ENCODE data around the gene CDCA5. TPM values are rescaled to one million over a fixed set of nuclear protein-coding genes. Genes with fewer than 3 reads are reported as not detected.

CDCA5 gene
- total RNA-seq, 4 donors from 2014 or later, result 0.66 to 1.9 TPM; not detected in 2

- no peak for TF ChIP-seq CTCF (IDR thresholded peaks at IDR 0.05; ENCODE audit: low read depth)
Observed at GRCh38 chr11:65095974-65096806, 12.3 kb upstream of the CDCA5 start, which contains the start of gene VPS51. VPS51 (plus strand) TSS chr11:65096214; CDS start chr11:65096251, 37 bp downstream.

- TF ChIP-seq CTCF (IDR thresholded peaks at IDR 0.05; ENCODE audit: low read depth), result no peak
Observed at GRCh38 chr11:65095427-65095826, 11.6 kb upstream of the CDCA5 start.

- TF ChIP-seq CTCF (IDR thresholded peaks at IDR 0.05; ENCODE audit: low read depth), result no peak
Observed at GRCh38 chr11:65090628-65091027, 6.8 kb upstream of the CDCA5 start.

- no peak for TF ChIP-seq CTCF (IDR thresholded peaks at IDR 0.05; ENCODE audit: low read depth)
Observed at GRCh38 chr11:65089621-65090020, 5.8 kb upstream of the CDCA5 start.

GRCh38 chr11:65087827-65088226 lies 4.0 kb upstream of the CDCA5 start:
- TF ChIP-seq CTCF (IDR thresholded peaks at IDR 0.05; ENCODE audit: low read depth), result no peak

- TF ChIP-seq CTCF (IDR thresholded peaks at IDR 0.05; ENCODE audit: low read depth), result no peak
Observed at GRCh38 chr11:65087216-65087615, 3.4 kb upstream of the CDCA5 start.

- TF ChIP-seq CTCF (IDR thresholded peaks at IDR 0.05; ENCODE audit: low read depth), result no peak
Observed at GRCh38 chr11:65086809-65087208, 3.0 kb upstream of the CDCA5 start.

All from subcutaneous adipose tissue (tissue), 4 donors.